ENCODE results near the gene STXBP1.
"Not testable (repeated sequence)": the region's sequence is repeated elsewhere in the genome, so short reads cannot be mapped to it uniquely, and the experiment has no call there.

STXBP1 gene

GRCh38 chr9:127578952-127579853 is 32.9 kb upstream of the STXBP1 start:
- DNase-seq, result peak; percentile 63

GRCh38 chr9:127580366-127580765 is 31.7 kb upstream of the STXBP1 start:
- DNase-seq, result no peak

GRCh38 chr9:127580879-127581475 is 31.1 kb upstream of the STXBP1 start:
- no peak for DNase-seq

GRCh38 chr9:127584474-127584805 is 27.6 kb upstream of the STXBP1 start:
- not testable (repeated sequence) for DNase-seq

GRCh38 chr9:127585161-127585819 is 26.8 kb upstream of the STXBP1 start:
- no peak for DNase-seq

- DNase-seq, result no peak
Observed at GRCh38 chr9:127586096-127586495, 26.0 kb upstream of the STXBP1 start.

GRCh38 chr9:127586537-127586936 is 25.5 kb upstream of the STXBP1 start:
- DNase-seq, result peak; percentile 42

GRCh38 chr9:127587966-127588365 is 24.1 kb upstream of the STXBP1 start:
- DNase-seq, result no peak

GRCh38 chr9:127588740-127589506 is 23.2 kb upstream of the STXBP1 start:
- DNase-seq, result no peak

GRCh38 chr9:127589955-127590370 is 22.1 kb upstream of the STXBP1 start:
- no peak for DNase-seq

- no peak for DNase-seq
Observed at GRCh38 chr9:127595611-127596010, 16.5 kb upstream of the STXBP1 start.

- no peak for DNase-seq
Observed at GRCh38 chr9:127598839-127599549, 13.1 kb upstream of the STXBP1 start.

- DNase-seq, result no peak
Observed at GRCh38 chr9:127599550-127599891, 12.6 kb upstream of the STXBP1 start.

GRCh38 chr9:127603226-127603625 is 8.9 kb upstream of the STXBP1 start:
- no peak for DNase-seq

GRCh38 chr9:127606043-127606442 is 6.0 kb upstream of the STXBP1 start:
- DNase-seq, result no peak

- peak; percentile 78 for DNase-seq
Observed at GRCh38 chr9:127608104-127608966, 3.7 kb upstream of the STXBP1 start.

GRCh38 chr9:127611603-127611898 is 526 bp upstream of the STXBP1 start:
- no peak for DNase-seq

GRCh38 chr9:127612939-127613582 is 984 bp downstream of the STXBP1 start:
- peak; percentile 19 for DNase-seq

GRCh38 chr9:127613583-127613954 is 1.5 kb downstream of the STXBP1 start:
- DNase-seq, result no peak

- no peak for DNase-seq
Observed at GRCh38 chr9:127614961-127615360, 2.9 kb downstream of the STXBP1 start.

GRCh38 chr9:127621339-127621970 is 9.4 kb downstream of the STXBP1 start:
- not testable (repeated sequence) for DNase-seq
